HG03342 (cell line): ENCODE results near the gene C10orf71.

Experiments used
- ATAC-seq: cut with Tn5 transposase; IDR thresholded peaks from one replicate; pipeline ENCODE4 v1.9.1; 2021; ENCODE audit warnings: mild to moderate bottlenecking, moderate library complexity; ENCODE audit not compliant: unreplicated experiment

The C10orf71 gene

DNA sequence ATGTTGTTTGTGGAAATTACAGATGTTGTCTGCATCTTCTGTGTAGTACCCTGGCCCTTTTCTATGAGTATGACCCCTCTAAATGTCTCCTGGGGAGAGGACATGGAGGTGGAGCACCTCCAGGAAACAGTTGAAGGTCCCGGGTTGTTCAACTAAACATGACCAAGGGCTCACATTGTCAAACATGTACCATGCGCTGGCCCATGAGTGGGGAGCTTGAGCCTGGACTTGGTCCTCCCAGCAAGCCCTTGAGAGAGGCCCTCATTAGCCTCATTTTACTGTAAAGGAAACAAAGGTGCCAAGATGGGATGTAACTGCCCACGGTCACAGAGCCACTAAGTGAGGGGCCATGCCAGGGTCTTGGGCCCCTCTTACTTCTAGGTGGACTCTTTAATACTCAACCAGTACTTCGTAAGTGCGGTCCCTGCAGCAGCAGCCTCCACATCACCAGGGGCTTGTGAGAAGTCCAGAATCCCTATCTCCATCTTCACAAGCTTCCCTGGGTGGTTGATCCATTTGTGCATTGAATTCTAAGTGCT, 31.2 kb downstream of the C10orf71 start:
- no peak for ATAC-seq

- no peak for ATAC-seq
These were observed 32.5 kb downstream of the C10orf71 start for GRCh38 chr10:49331431-49331830.

- ATAC-seq: no peak
These were observed 33.4 kb downstream of the C10orf71 start for GRCh38 chr10:49332333-49332732.

GRCh38 chr10:49332768-49333167, 33.8 kb downstream of the C10orf71 start:
- no peak for ATAC-seq

GRCh38 chr10:49333192-49333591, 34.2 kb downstream of the C10orf71 start:
- no peak for ATAC-seq

- no peak for ATAC-seq
These were observed 36.0 kb downstream of the C10orf71 start for GRCh38 chr10:49334964-49335363.

GRCh38 chr10:49335364-49335972, 36.5 kb downstream of the C10orf71 start:
- no peak for ATAC-seq

DNA sequence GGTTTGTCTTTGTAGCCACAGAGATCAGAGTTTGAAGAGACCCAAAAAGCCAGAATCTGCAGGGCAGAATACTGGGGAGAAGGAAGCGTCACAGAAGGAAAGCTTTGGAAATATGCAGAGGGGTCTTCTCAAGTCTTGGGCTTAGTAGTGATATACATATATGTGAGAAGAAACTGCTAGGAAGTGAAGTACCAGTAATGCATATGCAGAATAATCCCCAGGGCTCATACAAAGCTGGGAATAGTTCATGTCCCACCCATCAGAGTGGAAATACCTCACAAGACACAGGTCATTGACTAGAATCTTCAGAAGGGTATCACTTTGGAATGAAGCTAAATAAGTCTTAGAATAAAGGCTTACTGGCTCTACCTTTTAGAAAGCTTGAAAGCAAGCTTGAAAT, 39.6 kb downstream of the C10orf71 start:
- ATAC-seq: no peak

DNA sequence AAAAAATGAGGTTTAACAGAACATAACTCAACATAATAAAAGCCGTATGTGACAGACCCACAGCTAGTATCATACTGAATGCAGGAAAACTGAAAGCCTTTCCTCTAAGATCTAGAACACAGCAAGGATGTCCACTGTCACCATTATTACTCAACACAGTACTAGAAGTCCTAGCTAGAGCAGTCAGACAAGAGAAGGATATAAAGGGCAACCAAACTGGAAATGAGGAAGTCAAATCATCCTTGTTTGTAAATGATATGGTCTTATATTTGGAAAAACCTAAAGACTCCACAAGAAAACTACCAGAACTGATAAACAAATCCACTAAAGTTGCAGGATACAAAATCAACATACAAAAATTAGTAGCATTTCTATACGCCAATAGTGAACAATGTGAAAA, 45.9 kb downstream of the C10orf71 start:
- no peak for ATAC-seq

- no peak for ATAC-seq
These were observed 48.4 kb downstream of the C10orf71 start for GRCh38 chr10:49347342-49347741.

GRCh38 chr10:49347827-49348226, 48.9 kb downstream of the C10orf71 start:
- no peak for ATAC-seq

DNA sequence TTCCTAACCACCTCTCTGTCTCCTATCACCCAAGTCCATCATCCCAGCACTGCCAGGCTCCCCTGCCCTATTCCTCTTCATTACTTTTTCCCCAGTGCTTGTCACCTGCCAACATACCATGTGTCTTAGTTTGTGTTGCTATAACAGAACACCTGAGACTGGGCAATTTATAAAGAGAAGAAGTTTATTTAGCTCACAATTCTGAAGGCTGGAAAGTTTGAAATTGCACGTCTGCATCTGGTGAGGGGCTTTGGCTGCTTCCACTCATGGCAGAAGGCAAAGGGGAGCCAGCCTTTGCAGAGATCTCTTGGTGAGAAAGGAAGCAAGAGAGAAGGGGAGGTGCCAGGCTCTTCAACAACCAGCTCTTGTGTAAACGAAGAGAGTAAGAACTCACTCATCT, 49.6 kb downstream of the C10orf71 start:
- no peak for ATAC-seq

- ATAC-seq: no peak
These were observed 50.4 kb downstream of the C10orf71 start for GRCh38 chr10:49349390-49349789.

GRCh38 chr10:49350138-49350537, 51.2 kb downstream of the C10orf71 start:
- no peak for ATAC-seq

GRCh38 chr10:49350846-49351532, 52.0 kb downstream of the C10orf71 start:
- ATAC-seq: no peak

DNA sequence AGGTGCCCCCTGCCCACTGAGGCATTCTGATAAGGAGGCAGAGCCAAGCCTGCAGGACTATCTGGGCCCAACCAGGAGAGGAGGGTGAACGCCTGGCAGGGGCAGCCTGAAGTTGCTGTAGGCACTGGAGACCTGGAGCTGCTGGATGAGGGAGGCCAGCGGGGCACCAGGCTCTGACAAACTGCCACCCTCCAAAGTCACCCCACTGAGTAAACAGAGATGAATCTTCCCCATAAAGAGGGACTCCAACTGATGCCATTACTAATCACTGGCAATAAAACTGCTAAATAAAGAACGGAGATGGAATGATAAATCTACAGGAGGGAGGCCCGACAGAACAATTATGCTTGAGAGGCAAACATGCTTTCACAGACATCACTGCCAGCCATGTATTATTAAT, 52.7 kb downstream of the C10orf71 start:
- ATAC-seq: no peak

- no peak for ATAC-seq
These were observed 53.4 kb downstream of the C10orf71 start for GRCh38 chr10:49352323-49352722.

DNA sequence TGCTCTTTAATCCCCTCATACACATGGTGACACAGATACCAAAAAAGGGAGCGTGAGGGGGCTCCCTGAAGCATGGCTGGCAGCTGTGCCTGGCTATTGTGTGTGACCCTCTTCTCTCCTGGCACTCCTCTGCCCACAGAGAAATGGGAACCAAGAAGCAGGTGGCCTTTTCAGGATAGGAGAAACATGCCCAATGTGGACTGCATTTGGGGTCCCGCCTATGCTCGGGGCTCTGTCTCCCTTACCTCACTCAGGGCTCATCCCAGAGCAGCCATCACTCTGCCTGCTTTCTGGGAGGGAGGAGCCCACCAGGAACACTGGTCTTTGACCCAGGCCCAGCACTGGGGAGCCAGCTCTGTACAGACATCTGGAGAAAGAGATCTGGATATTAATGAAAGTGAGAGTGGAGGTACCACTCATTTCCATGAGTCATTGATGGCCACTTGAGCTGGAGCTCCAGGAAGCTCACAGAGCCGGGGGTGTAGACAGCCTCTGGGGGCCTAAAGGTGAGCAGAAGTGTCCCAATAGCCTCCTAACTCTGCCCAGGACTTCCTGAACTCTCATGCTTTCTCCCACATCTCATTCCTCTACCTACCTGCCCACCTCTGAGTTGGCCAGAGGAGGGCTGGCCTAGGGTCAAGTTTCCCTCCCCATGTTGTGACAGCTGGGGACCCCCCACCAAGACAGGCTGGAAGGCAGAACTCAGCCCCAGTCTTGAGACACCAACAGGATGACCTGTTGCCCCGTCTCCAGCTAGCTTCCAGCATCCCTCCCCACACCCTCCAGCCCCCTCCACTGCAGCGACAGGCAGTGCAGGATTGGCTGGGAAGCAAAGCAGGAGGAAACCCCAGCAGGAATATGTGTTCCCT, 54.3 kb downstream of the C10orf71 start:
- no peak for ATAC-seq

DNA sequence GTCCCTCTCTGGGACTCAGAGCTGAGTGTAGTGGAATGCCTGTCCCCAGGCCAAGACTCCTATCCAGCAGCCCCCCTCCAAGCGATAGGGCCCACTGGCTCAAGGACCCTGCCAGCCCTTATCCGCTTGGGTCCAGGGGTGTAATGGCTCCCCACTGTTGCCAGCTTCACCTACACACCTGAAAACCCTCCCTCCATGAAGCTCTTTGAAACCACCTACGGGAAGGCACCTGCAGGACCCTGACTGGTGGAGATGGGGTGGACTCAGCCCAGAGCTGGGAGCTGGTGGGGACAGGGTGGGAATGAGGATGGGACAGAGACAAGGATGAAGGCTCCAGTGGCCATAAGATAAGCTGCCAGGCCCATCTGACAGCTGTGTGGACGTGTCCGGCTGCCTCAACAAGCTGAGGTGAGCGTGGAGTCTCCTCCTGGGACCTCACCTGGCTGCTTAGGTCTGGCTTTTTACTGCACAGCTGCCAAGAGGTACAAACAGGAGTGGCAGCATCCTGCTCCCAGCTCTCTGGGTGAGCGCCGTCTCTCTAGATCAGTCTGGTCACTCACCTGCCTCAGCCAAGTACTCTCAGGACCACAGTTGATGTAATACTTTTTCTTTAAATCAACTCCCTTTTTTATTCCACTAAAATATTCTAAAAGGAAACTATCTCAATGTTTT, 55.1 kb downstream of the C10orf71 start:
- ATAC-seq: no peak

GRCh38 chr10:49354593-49354992, 55.6 kb downstream of the C10orf71 start:
- ATAC-seq: no peak

DNA sequence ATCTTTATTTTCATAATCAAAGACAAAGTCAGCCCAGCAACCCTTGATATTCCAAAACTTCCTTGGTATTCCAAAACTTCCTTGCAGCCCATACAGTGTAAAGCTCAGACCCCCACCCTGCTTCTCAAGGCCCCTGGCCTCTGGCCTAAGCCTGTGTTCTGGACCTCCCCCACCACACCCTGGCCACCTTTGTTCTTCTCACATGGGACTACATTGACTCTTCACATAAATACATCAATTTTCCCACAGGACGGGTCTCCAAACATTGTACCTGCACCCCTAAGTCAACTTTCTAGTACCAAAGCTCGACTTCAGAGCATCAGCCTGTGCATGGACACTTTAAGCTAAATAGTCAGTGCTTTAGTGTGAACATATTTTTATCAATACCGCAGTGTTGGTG, 56.3 kb downstream of the C10orf71 start:
- ATAC-seq: no peak
